ENCODE measurements around the gene HELQ. TPM values are rescaled to one million over a fixed set of nuclear protein-coding genes. Genes with fewer than 3 reads are reported as not detected.
"Not testable (repeated sequence)": the region's sequence is repeated elsewhere in the genome, so short reads cannot be mapped to it uniquely, and the experiment has no call there.

Gene HELQ, protein sequence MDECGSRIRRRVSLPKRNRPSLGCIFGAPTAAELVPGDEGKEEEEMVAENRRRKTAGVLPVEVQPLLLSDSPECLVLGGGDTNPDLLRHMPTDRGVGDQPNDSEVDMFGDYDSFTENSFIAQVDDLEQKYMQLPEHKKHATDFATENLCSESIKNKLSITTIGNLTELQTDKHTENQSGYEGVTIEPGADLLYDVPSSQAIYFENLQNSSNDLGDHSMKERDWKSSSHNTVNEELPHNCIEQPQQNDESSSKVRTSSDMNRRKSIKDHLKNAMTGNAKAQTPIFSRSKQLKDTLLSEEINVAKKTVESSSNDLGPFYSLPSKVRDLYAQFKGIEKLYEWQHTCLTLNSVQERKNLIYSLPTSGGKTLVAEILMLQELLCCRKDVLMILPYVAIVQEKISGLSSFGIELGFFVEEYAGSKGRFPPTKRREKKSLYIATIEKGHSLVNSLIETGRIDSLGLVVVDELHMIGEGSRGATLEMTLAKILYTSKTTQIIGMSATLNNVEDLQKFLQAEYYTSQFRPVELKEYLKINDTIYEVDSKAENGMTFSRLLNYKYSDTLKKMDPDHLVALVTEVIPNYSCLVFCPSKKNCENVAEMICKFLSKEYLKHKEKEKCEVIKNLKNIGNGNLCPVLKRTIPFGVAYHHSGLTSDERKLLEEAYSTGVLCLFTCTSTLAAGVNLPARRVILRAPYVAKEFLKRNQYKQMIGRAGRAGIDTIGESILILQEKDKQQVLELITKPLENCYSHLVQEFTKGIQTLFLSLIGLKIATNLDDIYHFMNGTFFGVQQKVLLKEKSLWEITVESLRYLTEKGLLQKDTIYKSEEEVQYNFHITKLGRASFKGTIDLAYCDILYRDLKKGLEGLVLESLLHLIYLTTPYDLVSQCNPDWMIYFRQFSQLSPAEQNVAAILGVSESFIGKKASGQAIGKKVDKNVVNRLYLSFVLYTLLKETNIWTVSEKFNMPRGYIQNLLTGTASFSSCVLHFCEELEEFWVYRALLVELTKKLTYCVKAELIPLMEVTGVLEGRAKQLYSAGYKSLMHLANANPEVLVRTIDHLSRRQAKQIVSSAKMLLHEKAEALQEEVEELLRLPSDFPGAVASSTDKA
- 14.5 TPM in 2 replicates for total RNA-seq

DNA sequence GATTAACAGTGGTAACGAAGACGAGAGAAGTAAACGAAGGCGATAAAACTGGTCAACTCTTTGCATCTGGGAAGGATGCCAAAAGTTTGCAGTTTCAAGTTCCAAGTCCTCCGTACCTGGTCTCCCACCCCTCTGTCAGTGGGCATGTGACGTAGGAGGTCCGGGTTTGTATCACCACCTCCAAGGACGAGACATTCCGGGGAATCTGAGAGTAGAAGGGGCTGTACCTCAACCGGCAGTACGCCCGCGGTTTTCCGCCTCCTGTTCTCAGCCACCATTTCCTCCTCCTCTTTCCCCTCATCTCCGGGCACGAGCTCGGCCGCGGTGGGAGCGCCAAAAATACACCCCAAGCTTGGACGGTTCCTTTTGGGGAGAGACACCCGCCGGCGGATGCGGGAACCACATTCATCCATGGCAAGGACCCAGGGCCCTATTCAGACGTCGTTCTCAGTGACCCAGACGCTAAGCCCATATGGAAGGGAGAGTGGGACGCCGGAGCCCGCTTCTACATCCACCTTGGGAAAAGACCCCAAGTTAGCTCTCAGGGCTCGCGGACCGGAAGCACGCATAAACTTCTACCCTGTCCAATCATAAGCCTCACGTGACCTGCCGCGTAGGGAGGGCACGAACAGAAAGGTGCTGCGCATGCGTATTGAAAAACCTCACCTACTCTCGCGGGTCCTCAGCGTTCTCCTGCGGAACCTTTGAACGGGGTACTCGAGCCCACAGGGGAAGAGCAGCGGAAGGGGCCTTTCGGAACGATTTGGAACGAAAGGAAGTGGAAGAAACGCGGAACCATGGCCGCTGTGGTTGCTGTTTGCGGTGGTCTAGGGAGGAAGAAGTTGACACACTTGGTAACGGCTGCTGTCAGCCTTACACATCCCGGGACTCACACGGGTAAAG, at the start of gene HELQ, which contains the start of gene MRPS18C:
Gene HELQ (minus strand): TSS at position 543 of the 903 bp plus-strand sequence. CDS start 130 bp downstream, at position 413.
Gene MRPS18C (plus strand): TSS at position 778 of the 903 bp plus-strand sequence. CDS start 20 bp downstream, at position 798.
- intact Hi-C loops (cut with micrococcal nuclease): loop anchor here (1.0 to 10.0 kb wide), 10 partner anchors 30 to 1026 kb away; partner anchors contain the start of genes ABRAXAS1, COPS4, COQ2 and HPSE

GRCh38 chr4:83504996-83505395, 49.4 kb upstream of the HELQ start:
- intact Hi-C loops (cut with micrococcal nuclease): loop anchor here (2.0 to 10.0 kb wide), 2 partner anchors 20 to 1000 kb away; partner anchors contain the start of gene ABRAXAS1

DNA sequence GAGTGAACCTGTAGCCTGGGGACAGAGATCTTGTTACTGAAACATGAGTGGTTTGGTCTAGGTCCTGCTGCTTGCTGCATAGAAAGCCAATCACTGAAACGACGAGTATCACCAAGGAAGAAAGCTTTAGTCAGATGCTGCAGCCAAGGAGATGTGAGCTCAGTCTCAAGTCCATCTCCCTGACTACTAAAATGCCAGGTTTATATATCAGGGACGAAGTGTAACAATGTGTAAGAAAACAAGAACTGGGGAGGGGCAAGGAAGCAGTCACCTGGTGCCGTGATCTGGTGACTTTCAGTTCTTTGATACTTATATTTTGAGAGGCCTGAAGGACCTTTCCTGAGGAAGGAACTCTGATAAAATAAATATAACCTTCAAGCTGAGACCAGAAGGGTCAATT, 48.9 kb upstream of the HELQ start:
- intact Hi-C loops (cut with micrococcal nuclease): loop anchor here (2.0 to 10.0 kb wide), 2 partner anchors 20 to 1000 kb away; partner anchors contain the start of gene ABRAXAS1

DNA sequence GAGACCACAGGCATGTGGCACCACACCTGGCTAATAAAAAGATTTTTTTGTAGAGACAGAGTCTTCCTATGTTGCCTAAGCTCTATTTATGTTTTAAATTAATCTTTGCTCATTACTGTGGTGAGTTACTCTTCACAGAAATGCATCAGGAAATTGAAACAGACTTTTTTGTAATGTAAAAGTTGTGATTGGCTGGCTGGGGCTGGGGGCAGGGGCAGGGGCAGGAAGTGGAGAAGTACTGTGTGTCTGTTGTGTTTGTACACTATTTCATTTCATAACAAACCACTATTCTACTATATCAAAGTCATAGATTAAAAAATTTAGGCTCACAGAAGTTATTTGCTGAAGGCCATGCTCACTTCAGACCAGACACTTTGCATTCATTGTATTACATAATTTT, 48.4 kb upstream of the HELQ start:
- intact Hi-C loops (cut with micrococcal nuclease): loop anchor here (2.0 to 10.0 kb wide), 2 partner anchors 19 to 1001 kb away; partner anchors contain the start of gene ABRAXAS1

- intact Hi-C loops (cut with micrococcal nuclease): loop anchor here (10.0 kb wide), 1 partner anchor 1003 kb away; no protein-coding TSS in a partner anchor
Measured at GRCh38 chr4:83501671-83502070, 46.0 kb upstream of the HELQ start.

- intact Hi-C loops (cut with micrococcal nuclease): no loop called here
Measured at GRCh38 chr4:83498187-83498586, 42.6 kb upstream of the HELQ start.

DNA sequence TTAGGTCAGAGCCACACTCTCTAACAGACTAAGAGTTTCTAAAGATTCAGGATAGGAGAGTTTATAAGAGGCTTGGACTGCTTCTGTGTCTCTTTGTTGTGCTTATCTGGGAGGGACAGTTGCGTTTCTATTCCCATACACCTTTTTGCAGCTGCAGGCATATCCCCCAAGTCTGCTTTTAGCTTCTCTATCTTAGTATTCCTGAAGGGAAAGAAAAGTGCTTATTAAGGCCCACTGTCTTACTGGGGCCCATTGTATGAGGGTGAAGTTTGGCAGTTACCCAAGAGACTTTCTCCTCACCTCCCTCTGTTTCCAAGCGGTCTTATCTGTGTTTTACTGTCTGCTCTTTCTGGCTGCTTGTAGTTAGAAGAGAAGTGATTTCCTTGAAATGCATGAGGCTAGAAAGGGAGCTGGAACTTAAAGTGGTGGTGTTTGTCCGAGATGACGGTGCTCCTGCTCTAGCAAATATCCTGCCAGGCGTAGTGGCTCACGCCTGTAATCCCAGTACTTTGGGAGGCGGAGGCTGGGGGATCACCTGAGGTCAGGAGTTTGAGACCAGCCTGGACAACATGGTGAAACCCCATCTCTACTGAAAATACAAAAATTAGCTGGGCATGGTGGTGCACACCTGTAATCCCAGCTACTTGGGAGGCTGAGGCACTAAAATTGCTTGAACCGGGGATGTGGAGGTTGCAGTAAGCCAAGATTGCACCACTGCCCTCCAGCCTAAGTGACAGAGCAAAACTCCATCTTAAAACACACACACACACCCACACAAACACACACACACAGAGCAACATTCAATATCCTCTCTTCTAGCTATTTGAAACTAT, 40.7 kb upstream of the HELQ start:
- intact Hi-C loops (cut with micrococcal nuclease): not testable (repeated sequence)

DNA sequence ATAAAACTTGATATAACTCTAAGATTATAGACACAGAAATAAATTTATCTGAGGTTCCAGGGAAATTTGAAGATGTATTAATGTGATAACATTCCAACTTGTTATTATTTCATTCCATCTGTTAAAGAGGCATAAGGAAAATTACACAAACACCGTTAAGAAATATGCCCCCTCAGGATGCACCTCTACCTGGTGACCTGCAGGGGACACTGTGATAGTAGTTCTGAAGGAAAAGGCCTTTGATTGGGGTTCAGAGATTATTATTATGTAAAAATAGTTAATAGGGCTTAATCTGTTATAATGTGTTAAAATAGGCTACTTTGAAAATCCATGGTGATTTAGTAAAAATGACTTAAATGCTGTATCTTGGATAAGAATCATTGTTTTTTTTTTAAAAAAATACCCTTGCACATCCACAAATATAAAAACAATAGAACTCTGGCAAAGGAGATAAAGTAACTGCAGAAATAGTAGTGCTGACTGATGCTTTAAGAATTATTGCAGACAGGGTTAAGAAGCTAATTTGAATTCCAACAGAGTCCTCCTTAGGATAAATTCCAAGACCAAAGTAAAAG, 35.3 kb upstream of the HELQ start:
- intact Hi-C loops (cut with micrococcal nuclease): loop anchor here (1.0 kb wide), 1 partner anchor 149 kb away; no protein-coding TSS in a partner anchor

DNA sequence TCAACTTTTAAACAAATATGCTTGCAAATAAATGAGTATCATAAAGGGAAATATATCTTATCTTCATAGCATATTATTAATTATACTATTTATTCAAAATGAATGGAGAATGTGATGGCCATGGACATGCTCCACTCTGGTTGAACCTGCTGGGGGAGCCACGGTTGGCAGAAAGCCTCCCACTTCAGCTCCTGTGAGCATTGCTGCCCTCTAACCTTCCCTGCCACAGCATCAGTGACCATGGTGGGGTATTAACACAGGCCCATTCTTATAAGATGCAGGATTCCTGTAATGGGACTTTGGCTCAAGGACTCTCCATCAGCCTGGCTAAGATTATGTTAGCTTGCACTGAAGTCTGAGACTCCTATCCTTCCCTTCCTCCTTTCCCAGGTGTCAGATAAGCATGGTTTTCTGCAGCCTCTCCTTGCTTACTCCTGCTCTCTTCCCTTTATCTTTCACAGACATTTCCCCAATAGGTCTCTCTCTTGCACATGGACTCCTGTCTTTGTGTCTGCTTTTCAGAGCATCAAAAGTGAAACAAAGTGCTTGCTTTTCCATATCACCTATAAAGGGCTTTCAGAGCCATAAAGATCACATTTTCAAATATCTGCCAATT, 34.2 kb upstream of the HELQ start:
- intact Hi-C loops (cut with micrococcal nuclease): loop anchor here (10.0 kb wide), 1 partner anchor 205 kb away; the partner anchor contains the start of gene COQ2

DNA sequence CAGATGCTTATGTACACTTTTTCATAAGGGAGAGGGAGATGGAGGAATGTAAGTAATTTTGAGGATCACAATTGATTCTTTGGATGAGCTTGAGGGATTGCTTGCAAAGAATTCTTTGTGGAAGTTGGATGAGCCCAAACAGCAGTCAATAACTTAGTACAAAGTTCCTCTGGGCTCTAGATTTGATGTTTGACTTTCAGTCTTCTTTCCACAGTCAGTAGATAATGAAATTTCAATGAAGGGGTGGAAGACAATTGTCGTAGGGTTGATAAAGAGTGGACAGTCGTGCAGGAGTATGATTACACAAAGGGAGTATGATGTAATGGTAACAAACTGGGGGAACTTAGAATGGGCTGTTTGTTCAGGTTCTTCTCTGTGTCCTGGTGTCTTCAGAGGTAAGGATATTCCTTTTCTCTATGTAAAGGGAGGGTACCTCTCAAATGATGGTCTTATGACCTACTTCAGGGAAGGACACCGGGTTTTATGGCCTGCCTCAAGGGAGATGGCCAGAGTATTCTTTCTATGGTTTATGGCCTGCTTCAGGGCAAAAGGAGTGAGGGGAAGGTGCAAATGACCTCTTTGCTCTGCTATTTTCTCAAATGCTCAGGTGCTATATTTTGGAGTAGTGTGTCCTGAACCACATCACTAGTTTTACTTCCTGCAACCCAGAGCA, 31.0 kb upstream of the HELQ start:
- intact Hi-C loops (cut with micrococcal nuclease): loop anchor here (10.0 kb wide), 1 partner anchor 202 kb away; the partner anchor contains the start of gene COQ2

DNA sequence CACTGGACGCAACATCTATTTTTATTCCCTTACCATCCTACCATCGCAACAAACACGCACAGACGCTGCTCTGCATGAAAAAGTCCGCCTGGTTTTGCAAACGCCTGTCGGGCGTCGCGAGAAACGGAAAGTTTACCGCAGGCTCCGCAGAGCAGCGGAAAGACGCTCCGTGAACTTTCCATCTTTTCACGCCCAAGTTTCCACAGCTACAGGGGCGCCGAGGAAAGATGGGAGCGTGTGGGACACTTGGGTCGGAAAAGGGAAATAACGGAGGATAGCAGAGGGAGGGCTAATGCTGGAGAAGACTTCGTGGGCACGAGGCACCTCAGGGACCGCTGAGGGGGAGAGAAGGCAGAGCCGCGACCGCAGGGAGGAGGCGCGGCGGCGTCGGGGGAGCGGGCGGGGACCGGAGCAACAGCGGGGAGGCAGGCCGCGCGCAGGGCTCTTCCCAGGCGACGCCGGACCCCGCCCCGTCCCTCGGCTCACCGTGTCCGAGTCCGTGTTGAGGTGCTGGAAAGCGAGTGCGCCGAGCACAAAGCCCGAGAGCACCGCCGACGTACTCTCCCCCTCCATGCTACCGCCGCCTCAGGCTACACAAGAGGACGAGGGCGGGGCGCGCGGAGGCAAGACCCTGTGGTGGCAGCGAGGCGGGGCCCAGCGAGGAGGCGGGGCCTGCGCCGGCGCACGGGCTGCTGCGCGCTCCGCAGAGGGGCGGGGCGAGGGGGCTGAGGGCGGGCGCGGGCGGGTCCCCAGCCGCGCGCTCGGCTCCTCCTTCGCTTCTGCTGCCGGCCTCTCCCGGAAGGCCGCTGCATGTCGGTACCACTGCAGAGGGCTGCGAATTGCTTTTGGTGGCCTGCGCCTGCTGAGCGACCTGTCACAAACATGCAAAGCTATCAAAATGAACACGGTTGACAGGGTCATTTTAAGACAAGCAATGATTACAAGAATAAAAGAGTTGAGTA, 29.2 kb upstream of the HELQ start, which contains the start of gene ABRAXAS1:
Gene ABRAXAS1 (minus strand): TSS at position 601 of the 962 bp plus-strand sequence. CDS start 28 bp downstream, at position 573.
- intact Hi-C loops (cut with micrococcal nuclease): loop anchor here (1.0 to 10.0 kb wide), 7 partner anchors 20 to 584 kb away; partner anchors contain the start of genes COQ2, GPAT3, HELQ and THAP9

DNA sequence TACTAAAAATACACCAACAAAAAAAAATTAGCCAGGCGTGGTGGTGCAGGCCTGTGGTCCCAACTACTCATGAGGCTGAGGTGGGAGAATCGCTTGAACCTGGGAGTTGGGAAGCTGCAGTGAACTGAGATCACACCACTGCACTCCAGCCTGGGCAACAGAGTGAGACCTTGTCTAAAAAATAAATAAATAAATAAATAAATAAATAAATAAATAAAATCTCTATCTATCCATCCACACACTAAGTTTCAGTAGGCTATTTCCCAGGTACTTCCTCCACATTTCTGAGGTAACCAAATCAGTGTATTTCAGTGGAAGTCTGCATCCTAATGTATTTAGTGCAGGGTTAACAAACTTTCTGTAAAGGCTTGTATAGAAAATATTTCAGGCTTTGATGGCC, 18.3 kb upstream of the HELQ start:
- intact Hi-C loops (cut with micrococcal nuclease): no loop called here

GRCh38 chr4:83473423-83473822, 17.8 kb upstream of the HELQ start:
- intact Hi-C loops (cut with micrococcal nuclease): no loop called here

GRCh38 chr4:83456184-83456501, 520 bp upstream of the HELQ start:
- intact Hi-C loops (cut with micrococcal nuclease): loop anchor here (2.0 to 10.0 kb wide), 3 partner anchors 99 to 341 kb away; partner anchors contain the start of gene PLAC8

GRCh38 chr4:83454686-83455085, 937 bp downstream of the HELQ start:
- intact Hi-C loops (cut with micrococcal nuclease): loop anchor here (1.0 to 10.0 kb wide), 9 partner anchors 31 to 1025 kb away; partner anchors contain the start of genes ABRAXAS1, COPS4, COQ2 and HPSE

- intact Hi-C loops (cut with micrococcal nuclease): no loop called here
Measured at GRCh38 chr4:83449009-83449408, 6.6 kb downstream of the HELQ start.
